NCI-H146 treated with DMSO at 0.1 percent for 48 hours (cell line): ENCODE results near the gene SYNPO2.

Source experiments
- DNase-seq: peaks from one replicate; lab custom pipeline; 2025; ENCODE audit not compliant: unreplicated experiment; lab: John Stamatoyannopoulos, UW

Gene SYNPO2

DNA sequence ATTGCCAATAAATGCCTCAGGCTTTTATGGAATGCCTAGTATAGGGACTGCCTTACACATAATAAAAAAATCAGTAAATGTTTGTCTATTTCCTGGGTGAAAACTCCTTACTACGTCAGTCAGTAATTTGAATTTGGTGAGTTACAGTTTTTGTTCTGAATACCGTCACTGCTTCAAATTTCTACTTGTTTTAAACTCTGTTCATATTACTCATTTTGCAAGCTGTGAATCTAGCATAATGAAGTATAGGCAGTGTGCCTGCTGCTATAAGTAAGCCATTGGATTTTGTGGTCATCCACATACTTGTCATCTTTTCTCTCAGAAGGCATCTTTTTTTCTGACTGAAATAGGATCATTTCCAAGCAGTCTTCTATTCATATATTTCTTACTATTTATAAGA, 43.1 kb downstream of the SYNPO2 start:
- DNase-seq: no peak

DNA sequence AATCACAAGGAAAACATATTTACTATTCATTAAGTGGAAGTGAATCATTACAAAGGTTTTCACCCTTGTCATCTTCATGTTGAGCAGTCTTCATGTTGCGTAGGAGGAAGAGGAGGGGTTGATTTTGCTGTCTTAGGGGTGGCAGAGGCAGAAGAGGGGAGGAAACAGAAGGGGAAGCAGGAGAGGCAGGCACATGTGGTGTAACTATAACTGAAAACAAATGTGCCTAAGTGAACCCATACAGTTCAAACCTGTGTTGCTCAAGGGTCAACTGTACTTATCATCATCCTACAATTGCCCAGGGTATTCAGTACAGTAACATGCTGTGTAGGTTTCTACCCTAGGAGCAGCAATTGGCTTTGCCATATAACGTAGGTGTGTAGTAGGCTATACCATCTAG, 47.2 kb downstream of the SYNPO2 start:
- no peak for DNase-seq

DNA sequence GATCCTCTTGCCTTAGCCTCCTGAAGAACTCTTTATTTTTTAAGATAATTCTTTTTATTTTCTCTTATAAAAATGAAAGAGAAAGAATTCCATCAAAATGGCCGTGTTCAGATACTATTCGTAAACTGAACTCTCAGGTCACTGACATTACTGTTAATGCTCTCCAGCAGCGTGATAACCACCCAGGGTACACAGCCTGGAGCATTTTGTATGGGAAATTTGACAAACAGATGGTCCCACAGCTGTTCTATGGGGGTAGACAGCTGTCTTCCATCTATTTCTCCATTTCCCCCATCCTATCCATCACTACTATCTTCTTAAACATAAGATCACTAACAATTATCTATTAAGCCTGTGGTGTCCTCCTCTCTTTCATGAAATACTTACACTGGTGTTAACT, 47.8 kb downstream of the SYNPO2 start:
- DNase-seq: no peak

DNA sequence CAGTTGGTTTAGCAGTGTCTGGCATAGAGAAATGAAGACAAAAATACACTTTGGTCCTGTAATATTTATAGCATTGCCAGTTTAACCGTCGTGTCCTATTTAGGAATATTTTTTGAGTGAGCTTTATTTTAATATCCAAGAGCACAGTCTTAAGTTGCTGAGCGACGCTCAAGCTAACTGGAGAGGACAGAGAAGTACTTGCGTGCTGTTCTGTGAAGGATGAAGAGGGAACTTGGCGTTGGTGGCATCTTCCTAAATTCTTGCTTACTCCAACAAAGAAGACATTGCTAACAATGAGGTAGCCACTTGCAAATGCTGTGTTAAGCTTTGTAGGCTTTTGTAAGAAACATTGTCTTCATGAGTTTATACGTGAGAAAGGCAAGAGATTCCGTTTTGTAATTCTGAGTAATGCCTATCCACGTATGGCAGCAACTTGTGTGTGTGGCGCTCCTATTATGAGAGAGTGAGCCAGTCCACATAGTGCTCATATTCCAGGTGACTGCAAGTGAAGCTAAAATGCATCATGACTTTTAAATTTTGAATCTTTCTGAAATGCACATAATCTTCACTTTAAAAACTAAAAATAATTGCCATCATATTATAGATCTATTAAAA, 50.6 kb downstream of the SYNPO2 start:
- DNase-seq: no peak

DNA sequence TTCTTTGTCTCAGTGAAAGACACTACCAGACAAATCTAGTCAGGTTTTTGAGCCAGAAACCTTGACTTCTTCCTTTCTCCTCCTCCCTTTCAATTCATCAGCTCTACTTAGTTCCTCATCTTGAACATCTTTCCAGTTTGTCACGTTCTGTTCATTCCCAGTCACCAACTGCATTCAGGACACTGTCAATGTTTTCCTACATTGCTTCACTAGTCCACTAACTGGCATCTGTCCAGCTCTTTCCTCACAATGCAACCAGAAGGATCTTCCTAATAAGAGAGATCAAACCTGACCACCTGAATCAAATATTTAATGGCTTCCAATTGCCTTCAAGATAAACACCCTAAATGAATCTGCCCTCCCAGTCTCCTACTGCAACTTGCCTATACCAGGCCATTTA, 52.5 kb downstream of the SYNPO2 start:
- no peak for DNase-seq

DNA sequence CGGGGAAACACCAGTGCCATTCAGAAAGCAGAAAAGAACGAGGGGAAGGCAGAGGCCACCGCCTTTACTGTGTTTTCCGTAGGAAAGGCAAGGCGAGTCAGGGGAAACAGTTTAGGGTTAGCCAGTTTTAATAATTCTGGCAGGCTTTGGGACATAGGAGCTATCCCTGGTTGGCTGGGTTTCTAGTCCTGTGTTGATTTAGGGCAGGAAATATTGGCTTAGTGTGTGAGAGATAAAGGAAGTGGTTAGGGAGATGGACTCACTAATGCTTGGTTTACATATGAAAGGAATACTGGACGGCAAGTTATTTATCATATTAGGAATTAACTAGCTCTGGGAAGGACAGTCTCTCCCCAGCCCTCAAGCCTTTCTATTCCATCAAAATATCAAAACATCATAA, 53.1 kb downstream of the SYNPO2 start:
- no peak for DNase-seq

DNA sequence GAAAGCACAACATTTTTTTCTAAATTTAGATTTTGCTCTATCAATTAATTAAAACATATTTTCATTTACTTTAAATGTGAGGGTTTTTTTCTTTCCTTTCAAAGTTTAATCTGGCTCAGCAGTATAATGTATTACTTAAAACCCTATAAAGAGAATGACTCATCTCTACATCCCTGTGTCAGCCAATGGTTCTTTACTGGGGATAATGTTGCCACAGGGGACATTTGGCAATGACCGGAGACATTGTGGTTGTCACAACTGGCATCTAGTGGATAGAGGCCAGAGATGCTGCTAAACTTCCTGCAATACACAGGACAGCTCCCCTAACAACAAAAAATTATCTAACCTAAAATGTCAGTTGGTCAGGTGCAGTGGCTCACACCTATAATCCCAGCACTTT, 53.8 kb downstream of the SYNPO2 start:
- no peak for DNase-seq

DNA sequence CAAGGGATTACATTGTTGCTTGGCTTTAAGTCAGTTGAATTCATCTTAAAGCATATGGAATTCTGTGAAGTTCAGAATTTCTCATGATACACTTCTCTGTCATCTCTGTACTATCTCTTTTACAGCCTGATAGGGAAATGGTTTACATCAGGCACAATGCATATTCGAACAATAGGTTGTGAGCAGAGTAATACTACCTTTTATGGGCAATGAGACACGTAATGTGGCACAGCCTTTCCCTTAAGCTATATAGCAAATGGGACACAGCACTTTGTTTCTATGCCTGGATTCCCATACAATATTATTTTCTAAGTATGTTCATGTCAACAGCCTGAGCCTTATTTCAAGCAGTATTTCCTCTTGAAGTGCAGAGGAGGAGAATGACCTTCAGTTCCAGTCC, 58.4 kb downstream of the SYNPO2 start:
- no peak for DNase-seq

DNA sequence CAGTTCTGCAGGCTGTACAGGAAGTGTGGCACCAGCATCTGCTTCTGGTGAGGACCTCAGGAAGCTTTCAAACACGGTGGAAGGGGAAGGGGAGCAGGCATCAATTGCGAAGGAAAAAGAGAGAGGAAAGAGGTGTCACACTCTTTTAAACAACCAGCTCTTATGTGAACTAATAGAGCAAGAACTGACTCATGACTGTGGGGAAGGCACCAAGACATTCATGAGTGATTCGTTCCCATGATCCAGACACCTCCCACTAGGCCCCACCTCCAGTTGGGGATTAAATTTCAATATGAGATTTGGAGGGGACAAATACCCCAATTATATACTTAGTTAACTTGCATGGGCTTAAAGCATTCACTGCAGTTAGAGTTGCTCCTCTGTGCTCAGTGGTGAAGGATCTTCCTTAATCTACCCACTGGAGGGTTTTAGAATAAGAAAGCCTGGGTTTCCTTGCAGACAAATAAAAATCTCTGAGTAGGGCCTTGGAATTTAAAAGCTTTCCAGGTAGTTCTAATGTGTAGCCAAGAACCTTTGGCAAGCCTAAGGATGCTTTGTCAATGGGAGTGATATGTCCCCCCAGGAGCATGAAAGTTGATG, 60.0 kb downstream of the SYNPO2 start:
- DNase-seq: no peak

DNA sequence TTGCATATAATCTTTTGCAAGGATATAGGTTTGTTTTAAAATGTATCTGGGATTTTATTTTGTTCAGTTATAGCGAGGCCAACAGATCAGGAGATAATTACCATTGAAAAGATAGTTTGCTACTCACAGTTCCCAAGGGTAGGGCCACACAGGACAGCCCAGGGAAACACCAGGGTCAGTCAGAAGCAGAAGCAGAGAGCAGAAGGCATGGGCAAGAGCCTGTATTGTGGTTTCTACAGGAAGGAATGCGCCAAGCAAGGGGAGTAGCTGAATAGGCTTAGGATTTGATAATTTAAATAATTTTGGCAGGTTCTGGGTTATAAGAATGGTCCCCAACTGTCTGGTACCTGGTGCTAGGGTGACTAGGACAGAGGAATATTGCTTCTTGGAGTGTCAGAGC, 61.6 kb downstream of the SYNPO2 start:
- no peak for DNase-seq

DNA sequence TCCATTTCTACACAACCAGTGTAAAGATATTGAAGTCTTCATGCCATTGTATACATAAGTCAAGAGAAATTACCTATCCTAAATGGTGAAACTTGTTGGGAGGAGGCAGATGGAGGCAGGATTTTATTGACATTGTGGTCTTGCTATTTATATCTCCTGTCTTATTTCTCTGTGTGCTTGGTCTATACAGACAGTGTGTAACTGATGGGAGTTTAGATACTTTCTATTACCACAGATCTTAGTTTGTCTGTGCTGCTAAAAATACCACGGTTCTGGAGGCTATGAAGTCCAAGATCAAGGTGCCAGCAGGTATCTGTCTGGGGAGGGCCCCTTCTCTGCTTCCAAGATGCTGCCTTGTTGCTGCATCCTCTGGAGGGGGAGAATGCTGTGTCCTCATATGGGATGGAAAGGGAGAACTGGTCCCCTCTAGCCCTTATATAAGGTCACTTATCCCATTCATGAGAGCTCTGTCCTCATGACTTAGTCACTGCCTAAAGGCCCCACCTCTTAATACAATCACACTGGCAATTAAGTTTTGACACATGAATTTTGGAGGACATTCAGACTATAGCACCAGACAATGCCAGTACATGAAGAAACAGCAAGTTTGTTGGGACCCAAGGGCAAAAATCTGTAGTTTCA, 62.4 kb downstream of the SYNPO2 start:
- DNase-seq: no peak

DNA sequence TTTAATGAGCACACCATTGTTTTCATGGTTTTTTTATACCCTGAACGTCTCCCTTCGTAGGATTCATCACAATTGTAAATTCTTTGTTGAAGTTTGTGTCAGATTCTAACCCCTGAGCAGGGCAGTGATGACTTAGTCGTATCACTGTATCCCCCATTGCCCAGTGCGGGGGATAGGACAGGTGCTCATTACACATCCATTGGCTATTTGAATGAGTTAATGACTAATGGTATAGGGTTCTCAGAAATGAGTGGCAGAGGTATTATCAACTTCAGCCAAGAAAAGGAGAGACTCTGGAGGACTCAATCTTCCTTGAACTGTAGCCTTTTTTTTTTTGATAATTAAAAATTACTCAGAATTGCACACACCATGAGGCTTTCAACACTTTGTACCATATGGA, 64.6 kb downstream of the SYNPO2 start:
- no peak for DNase-seq

DNA sequence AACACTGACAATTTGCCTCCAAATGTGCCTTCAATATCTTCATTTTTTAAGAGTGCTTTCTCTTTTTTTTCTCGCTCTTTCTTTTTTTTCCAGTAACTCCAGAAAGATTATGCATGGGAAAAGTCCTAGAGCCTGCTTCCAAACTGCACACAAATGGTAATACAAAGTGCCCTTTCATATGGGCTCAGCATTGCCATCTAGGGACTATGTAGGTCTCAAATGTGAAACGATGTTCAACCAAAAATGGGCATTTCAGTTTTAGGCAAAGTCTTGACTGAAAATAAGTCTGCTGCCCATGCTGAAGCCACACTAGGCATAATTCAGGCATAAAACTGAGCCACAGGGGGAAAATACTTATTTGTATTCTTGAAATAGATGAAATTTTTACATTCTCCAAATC, 65.6 kb downstream of the SYNPO2 start:
- DNase-seq: no peak

DNA sequence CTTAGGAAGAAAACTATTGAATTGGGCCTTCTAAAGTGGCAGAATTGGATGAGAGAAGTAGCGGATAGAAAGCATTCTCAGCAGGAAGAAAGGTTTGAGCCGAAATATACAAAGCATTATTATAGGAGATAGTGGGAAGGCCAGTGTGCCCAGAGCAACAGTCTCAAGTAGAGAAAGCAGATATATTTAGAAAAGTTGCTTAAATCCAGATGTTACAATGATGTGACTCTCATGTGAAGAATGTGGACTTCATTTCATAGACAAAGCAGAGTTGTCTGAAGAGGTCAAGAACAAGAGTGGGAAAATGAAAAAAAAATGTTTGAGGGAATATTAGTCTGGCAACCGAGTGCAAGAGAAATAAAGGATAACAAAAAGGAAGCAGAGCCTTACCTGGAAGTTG, 66.9 kb downstream of the SYNPO2 start:
- DNase-seq: no peak

DNA sequence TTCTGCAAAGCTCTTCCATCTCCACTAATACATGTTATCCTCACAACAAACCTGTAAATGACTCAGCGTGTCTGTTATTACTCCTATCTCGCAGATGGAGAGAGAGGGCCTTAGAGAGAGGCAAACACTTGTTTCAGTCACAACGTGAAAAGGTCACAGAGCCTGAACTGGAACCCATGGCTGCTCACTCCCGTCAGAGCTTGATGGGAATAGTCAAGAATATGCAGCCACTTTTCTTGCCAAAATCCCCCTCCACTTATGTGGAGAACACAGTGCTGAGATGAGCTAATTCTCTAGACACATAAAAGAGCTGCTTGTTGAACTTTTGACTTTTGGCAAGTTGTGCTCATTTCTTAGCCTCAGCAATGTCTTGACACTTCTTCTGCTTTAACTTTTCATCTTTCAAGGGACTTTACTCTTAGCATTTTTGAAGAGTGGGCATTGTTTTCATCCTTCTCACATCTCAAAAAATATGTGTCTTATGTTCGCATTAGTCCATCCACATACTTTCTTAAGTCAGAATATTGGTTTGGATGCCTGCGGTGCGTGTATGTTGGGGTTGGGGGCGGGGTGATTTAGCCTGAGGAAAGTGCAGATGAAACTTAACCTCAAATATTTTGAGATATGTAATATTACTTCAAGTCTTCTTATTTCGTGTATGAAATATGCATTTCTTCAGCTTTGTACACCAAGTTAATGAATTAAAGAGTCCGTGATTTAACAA, 69.2 kb downstream of the SYNPO2 start:
- no peak for DNase-seq

DNA sequence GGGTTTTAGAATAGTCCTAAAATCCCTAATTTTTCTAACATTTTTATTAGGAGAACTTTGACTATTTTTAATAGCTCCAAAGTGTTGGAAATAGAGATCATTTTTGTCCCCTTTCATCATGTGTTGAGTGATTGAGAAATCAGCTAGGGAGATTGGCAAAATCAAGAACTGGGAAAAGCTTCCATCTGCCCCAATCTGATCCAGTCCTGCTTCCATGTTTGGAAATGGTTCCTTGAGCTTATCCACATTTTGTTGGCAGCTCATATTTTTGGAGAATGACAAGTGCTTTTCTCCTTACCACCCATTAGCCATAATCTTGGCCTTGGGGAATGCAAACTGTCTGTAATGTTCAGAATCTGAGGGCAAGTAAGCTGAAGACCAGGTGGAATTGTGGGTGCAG, 73.9 kb downstream of the SYNPO2 start:
- DNase-seq: no peak

DNA sequence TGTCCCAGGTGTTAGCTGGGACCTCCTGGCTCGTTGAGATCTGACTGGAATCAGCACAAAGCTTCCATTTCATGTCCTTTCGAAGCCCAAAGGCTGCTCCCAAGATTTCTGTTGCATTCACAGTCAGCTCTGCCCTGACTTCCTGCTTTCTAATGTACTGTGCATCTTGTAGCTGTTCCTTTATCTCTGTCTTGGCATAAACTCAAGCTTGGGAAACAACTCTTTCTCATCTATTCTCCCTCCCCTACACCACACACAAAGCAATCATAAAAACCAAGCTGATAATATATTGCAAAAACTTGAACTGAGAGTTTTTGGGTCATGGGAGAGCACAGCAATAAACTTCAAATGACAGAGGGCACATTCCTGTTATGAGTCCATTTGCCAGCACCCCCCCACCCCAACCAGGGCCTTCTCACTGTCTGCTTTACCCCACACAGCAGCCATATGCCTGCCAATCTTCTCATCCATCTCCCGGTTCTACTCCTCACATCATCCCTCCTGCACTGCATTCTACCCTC, 76.3 kb downstream of the SYNPO2 start:
- DNase-seq: no peak

DNA sequence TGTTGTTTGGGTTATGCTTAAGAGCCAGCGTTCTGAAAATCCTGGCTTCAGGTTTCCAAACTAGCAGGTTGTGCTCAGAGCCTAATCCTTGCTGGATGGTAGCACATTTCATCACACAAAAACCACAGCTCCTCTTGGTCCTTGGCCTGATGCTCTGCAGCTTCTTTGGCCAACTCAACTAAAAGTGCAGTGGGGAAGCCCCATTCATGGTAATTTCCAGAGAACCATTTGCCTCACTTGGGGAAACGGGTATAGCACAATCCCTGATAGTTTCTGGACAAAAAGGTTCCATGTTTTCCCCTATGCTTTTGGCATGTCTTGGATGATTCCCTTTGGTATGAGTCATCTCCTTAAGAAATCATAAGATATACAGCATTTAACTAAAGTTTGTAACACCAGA, 78.7 kb downstream of the SYNPO2 start:
- no peak for DNase-seq

DNA sequence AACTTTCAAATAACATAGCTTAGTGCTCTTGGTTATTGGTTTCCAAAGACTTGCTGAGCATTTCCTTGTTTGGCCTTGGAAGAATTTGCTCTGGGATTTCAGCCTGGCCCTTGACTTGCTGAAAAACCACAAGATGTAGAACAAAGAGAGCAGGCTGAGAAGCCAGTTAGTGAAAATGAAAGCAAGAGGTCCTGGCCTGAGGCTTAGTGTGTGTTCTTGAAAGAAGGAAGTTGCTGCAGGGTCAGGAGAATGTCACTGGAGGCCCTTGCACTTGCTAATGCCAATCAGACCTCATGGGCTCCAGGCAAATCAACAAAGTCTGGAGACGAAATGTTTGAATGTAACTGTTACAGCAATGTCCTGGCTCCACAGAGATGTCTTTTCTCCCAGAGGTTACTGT, 79.4 kb downstream of the SYNPO2 start:
- no peak for DNase-seq

DNA sequence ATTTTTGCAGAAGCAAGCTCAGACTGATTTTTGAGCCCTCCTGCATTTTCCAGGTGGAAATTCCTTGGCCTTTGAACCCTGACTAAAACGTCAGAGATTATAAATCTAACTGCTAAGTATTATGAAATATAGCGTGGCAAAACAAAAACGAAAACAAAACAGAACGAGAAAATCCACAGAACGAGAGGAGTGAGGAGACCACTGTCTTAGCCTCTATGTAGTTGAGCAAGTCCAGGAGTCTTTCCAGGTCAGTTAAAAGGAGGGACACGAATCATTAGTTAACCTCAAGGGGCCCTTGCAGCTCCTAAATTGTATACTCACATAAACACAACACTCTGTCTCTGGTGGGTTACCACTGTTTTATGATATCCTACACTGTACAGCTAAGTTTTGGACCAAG, 80.2 kb downstream of the SYNPO2 start:
- DNase-seq: no peak

DNA sequence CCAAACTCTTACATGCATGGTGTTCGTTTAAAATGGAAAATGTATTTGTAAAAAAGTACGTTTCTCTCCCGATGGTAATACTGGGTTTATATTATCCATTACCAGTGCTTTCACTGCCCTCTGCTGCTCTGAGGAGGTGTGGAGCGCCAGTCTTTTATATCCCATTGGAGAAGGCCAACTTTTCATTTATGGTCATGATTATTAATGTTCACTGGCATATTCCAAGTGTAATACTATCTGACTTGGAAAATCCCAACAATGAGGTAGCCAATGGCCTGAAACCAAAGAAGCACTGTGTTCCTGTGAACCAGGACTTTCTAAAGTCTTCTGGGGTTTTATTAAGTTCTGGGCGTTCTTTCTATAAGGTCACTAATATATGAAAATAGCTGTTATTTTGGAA, 80.7 kb downstream of the SYNPO2 start:
- peak; percentile 0 for DNase-seq

DNA sequence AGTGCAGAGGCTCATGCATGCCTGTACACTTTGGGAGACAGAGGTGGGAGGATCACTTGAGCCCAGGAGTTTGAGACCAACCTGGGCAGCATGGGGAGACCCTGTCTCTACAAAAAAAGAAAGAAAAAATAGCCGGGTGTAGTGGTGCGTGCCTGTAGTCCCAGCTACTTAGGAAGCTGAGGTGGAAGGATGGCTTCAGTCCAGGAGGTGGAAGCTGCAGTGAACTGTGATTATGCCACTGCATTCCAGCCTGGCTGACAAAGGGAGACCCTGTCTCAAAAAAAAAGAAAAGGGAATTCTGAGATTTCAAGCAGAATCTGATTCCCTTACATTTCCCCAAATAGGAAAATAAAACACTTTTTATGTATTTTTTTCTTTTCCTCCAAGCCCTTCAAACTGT, 83.5 kb downstream of the SYNPO2 start:
- no peak for DNase-seq
